Coronary artery (tissue), 2 donors: ENCODE results near the gene MCEMP1.

Experiments used
- DNase-seq: peaks from one replicate; pipeline ENCODE4 v3.0.0-alpha.2; 2017; ENCODE audit warnings: low spot score
- H3K27ac ChIP-seq, 2 donors: fragments of 200-600 bp; sonication (generic); one replicate each; pipeline ENCODE4 v1.5.1; 2016 to 2019
- H3K4me3 ChIP-seq: fragments of 200-600 bp; sonication (generic); 2 replicates; pipeline ENCODE4 v1.5.1; 2016; ENCODE audit warnings: mild to moderate bottlenecking, moderate library complexity
- TF ChIP-seq, protein P1 (sequence below): fragments of 200-600 bp; sonication (generic); IDR thresholded peaks from one replicate; pipeline ENCODE4 v1.5.1; 2019; ENCODE audit warnings: antibody characterized with exemption

The MCEMP1 gene

DNA sequence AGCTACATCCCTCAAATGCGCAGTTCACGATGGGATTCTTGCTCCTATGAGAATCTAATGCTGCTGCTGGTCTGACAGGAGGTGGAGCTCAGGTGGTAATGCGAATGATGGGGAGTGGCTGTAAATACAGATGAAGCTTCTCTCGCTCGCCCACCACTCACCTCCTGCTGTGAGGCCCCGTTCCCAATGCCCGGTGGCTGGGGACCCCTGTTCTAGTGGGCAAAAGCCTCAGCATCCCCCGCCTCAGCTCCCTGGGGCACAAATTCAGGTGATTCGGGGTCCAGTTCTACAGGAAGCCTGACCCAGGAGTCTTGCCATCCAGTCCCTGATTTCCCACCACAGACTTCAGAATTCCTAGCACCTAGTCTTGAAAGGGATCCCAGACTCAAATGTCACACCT, 4.4 kb upstream of the MCEMP1 start:
- DNase-seq = no peak
- Histone ChIP-seq H3K27ac (no peak overlapping the region), H3K4me3 (no peak overlapping the region)
- TF ChIP-seq, protein P1, sequence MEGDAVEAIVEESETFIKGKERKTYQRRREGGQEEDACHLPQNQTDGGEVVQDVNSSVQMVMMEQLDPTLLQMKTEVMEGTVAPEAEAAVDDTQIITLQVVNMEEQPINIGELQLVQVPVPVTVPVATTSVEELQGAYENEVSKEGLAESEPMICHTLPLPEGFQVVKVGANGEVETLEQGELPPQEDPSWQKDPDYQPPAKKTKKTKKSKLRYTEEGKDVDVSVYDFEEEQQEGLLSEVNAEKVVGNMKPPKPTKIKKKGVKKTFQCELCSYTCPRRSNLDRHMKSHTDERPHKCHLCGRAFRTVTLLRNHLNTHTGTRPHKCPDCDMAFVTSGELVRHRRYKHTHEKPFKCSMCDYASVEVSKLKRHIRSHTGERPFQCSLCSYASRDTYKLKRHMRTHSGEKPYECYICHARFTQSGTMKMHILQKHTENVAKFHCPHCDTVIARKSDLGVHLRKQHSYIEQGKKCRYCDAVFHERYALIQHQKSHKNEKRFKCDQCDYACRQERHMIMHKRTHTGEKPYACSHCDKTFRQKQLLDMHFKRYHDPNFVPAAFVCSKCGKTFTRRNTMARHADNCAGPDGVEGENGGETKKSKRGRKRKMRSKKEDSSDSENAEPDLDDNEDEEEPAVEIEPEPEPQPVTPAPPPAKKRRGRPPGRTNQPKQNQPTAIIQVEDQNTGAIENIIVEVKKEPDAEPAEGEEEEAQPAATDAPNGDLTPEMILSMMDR = no peak

DNA sequence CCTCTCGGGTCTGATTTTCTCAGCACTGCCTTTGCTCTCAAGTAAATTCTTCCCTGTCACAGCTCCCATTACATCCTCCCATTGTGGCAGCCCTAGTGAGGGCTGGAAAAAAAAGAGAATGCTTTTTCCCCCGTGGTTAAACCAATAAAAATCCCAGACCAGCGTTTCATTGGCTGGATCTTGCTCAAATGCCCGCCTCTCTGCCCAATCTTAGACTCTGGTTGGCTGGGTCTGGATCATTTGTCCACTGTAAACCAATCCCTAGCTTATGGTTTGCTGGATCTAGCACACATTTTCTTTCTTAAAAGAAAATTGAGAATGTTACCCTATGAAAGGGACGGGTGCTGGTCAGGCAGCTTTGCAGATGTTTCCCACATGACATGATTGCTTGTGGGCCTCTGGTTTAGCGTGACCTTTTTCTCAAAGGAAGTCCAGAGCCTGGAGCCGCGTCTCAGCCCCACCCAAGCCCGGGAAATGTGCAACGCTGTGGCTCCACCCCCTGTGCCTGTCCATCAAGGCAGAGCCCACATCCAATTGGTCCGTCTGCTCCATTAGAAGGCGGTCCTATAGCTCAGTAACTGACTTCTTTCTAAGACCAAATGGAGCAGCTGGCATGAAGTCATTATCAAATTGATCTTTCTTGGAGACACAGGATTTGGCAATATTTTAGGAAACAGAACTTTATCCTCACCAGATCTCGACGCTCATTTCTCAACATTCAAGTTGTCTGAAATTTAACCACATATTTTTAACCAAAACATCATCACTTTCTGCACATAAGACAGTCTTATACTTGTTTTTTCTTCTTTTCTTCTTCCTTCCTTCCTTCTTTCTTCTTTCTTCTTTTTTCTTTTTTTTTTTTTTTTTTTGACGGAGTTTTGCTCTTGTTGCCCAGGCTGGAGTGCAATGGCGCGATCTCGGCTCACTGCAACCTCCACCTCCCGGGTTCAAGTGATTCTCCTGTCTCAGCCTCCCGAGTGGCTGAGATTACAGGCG, 2.6 kb upstream of the MCEMP1 start:
- DNase-seq = no peak
- Histone ChIP-seq H3K4me3 (no peak overlapping the region), H3K27ac (peak overlapping the region in 1 of 2 donors; percentile 36)
- TF ChIP-seq, protein P1 = no peak

DNA sequence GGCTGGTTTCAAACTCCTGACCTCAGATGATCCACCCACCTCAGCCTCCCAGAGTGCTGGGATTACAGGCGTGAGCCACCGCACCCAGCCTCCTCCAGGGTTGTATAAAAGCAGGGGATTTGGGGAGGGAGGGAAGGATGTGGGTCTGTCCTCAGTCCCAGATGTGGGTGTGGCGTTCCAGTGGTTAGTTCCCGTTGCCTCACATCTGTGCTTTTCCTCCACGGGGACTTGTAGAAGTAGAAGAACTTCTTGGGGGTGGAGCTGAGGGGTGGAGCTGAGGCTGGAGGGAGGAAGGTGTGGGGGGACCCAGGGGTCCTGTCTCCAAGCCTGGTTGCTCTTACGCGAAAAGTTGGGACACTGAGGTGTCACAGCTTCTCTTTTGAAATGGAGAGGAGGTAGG, 514 bp upstream of the MCEMP1 start:
- Histone ChIP-seq H3K27ac (no peak overlapping the region), H3K4me3 (peak overlapping the region; percentile 7)
- DNase-seq = no peak
- TF ChIP-seq, protein P1 = no peak

DNA sequence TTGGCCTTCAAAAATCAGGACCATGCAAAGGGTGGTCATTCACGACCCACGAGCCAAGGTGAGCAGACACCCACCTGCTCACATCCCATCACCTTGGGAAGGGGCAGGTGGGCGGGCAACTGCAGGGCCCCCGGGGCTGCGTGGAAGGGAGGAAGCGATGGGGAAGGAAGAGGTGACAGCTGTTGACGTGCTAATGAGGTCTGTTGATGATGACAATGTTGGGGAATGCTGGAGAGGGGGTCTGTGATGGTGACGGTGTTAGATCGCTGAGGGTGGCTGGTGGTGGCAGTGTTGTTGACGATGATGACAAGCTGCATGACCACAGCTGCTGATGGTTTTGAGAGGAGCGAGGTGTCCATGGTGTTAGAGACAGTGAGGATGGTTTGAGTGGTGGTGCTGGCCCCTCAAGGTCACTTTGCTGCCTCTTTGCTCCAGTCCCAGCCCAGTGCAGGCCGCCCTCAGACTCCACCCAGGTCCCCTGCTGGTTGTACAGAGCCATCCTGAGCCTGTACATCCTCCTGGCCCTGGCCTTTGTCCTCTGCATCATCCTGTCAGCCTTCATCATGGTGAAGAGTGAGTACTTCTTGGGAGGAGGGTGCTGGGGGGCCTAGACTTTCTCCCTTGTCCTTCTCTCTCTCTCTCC, 900 bp downstream of the MCEMP1 start:
- no peak for DNase-seq
- TF ChIP-seq, protein P1 = no peak
- no peak overlapping the region for H3K27ac ChIP-seq
- no peak overlapping the region for H3K4me3 ChIP-seq

DNA sequence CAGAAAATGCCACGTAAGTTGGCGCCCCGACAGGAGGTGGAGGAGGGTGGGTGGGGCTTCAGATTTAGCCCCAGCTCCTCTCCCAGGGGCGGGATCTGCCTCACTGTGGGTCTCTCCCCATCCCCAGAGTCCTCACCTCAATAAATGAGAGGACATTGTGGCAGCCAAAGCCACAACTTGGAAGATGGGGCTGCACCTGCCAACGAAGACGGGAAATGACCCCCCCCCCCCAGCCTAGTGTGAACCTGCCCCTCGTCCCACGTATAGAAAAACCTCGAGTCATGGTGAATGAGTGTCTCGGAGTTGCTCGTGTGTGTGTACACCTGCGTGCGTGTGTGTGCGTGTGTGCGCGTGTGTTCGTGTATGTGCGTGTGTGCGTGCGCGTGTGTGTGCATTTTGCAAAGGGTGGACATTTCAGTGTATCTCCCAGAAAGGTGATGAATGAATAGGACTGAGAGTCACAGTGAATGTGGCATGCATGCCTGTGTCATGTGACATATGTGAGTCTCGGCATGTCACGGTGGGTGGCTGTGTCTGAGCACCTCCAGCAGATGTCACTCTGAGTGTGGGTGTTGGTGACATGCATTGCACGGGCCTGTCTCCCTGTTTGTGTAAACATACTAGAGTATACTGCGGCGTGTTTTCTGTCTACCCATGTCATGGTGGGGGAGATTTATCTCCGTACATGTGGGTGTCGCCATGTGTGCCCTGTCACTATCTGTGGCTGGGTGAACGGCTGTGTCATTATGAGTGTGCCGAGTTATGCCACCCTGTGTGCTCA, 2.3 kb downstream of the MCEMP1 start:
- TF ChIP-seq, protein P1 = no peak
- DNase-seq = no peak
- Histone ChIP-seq H3K4me3 (no peak overlapping the region), H3K27ac (no peak overlapping the region)

DNA sequence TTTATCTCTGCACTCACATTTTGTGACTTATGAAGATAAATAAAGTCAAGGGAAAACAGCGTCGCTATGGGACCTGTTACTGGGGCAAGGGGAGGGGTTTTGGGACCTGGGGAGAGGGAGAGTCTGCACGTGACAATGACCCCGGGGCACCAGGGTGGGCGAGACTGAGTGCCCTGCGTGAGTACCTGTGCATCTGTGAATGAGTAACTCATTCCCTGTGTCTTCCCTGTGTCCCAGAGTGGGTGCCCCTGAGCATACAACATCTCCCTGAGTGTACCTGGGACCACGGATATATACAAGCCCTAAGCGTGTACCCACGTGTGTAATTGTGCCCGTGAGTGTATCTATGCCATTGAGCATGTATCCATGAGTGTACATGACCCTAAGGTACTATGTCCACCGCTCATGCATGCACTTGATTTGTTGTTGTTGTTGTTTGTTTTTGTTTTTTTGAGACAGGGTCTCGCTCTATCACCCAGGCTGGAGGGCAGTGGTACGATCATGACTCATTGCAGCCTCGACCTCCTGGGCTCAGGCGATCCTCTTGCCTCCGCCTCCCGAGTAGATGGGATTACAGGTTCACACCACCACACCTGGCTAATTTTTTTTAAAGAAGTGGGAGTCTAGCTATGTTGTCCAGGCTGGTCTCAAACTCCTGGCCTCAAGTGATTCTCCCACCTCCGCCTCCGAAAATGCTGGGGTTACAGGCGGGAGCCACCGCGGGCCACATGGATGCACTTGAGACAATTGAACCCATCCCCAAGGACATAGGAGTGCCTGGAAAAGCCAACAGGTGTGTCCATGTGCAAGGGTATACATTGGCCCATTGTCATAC, 3.1 kb downstream of the MCEMP1 start:
- Histone ChIP-seq H3K27ac (no peak overlapping the region), H3K4me3 (peak overlapping the region; percentile 87)
- TF ChIP-seq, protein P1 = no peak
- DNase-seq = no peak
